COR-L47 (cell line): ENCODE data around the gene RELA.
"Not testable (repeated sequence)": the region's sequence is repeated elsewhere in the genome, so short reads cannot be mapped to it uniquely, and the experiment has no call there.

Experiments used
- DNase-seq: peaks from one replicate; lab custom pipeline; 2025; lab: John Stamatoyannopoulos, UW

RELA gene

GRCh38 chr11:65662799-65663638 lies at the start of gene RELA:
Gene RELA, minus strand, starts transcription at chr11:65662916. Its CDS starts 84 bp downstream, at chr11:65662832.
- DNase-seq, result peak; percentile 70

- peak; percentile 98 for DNase-seq
Measured at GRCh38 chr11:65711785-65712632, 49.3 kb upstream of the RELA start, which contains the start of gene KAT5. Gene KAT5, plus strand, starts transcription at chr11:65712252. Its CDS starts 16 bp downstream, at chr11:65712268.

GRCh38 chr11:65710421-65710820 lies 47.7 kb upstream of the RELA start:
- no peak for DNase-seq

- no peak for DNase-seq
Measured at GRCh38 chr11:65709661-65710060, 46.9 kb upstream of the RELA start.

GRCh38 chr11:65708451-65708850 lies 45.7 kb upstream of the RELA start:
- no peak for DNase-seq

GRCh38 chr11:65707002-65707401 lies 44.3 kb upstream of the RELA start:
- DNase-seq, result not testable (repeated sequence)

GRCh38 chr11:65706303-65706763 lies 43.6 kb upstream of the RELA start:
- peak; percentile 64 for DNase-seq

GRCh38 chr11:65703846-65704245 lies 41.1 kb upstream of the RELA start:
- DNase-seq, result no peak

- DNase-seq, result no peak
Measured at GRCh38 chr11:65701686-65702085, 39.0 kb upstream of the RELA start.

- DNase-seq, result peak; percentile 55
Measured at GRCh38 chr11:65700399-65700798, 37.7 kb upstream of the RELA start.

GRCh38 chr11:65699306-65699705 lies 36.6 kb upstream of the RELA start:
- DNase-seq, result no peak

GRCh38 chr11:65698205-65698604 lies 35.5 kb upstream of the RELA start:
- no peak for DNase-seq

- DNase-seq, result no peak
Measured at GRCh38 chr11:65696802-65697552, 34.3 kb upstream of the RELA start.

GRCh38 chr11:65695459-65696241 lies 32.9 kb upstream of the RELA start:
- DNase-seq, result peak; percentile 99

GRCh38 chr11:65692367-65692766 lies 29.7 kb upstream of the RELA start:
- no peak for DNase-seq

- not testable (repeated sequence) for DNase-seq
Measured at GRCh38 chr11:65691847-65692246, 29.1 kb upstream of the RELA start.

GRCh38 chr11:65685981-65686380 lies 23.3 kb upstream of the RELA start:
- no peak for DNase-seq

GRCh38 chr11:65683480-65683879 lies 20.8 kb upstream of the RELA start:
- DNase-seq, result not testable (repeated sequence)

GRCh38 chr11:65680192-65680743 lies 17.6 kb upstream of the RELA start:
- DNase-seq, result no peak

GRCh38 chr11:65672982-65673381 lies 10.3 kb upstream of the RELA start:
- no peak for DNase-seq
